ENCODE data around the gene ATXN1. TPM values are rescaled to one million over a fixed set of nuclear protein-coding genes. Genes with fewer than 3 reads are reported as not detected.

ATXN1 gene
- total RNA-seq, 4 donors from 2014 or later = 16.3 to 52.2 (median 25.7) TPM

- intact Hi-C loops (cut with DNase I; ENCODE audit: low total_unique reads) = no loop called here
- TF ChIP-seq POLR2A (IDR thresholded peaks at IDR 0.05) = no peak
- TF ChIP-seq, protein P1, sequence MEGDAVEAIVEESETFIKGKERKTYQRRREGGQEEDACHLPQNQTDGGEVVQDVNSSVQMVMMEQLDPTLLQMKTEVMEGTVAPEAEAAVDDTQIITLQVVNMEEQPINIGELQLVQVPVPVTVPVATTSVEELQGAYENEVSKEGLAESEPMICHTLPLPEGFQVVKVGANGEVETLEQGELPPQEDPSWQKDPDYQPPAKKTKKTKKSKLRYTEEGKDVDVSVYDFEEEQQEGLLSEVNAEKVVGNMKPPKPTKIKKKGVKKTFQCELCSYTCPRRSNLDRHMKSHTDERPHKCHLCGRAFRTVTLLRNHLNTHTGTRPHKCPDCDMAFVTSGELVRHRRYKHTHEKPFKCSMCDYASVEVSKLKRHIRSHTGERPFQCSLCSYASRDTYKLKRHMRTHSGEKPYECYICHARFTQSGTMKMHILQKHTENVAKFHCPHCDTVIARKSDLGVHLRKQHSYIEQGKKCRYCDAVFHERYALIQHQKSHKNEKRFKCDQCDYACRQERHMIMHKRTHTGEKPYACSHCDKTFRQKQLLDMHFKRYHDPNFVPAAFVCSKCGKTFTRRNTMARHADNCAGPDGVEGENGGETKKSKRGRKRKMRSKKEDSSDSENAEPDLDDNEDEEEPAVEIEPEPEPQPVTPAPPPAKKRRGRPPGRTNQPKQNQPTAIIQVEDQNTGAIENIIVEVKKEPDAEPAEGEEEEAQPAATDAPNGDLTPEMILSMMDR (IDR thresholded peaks at IDR 0.05) = no peak
- DNase-seq (ENCODE audit: low spot score in 2 of 2) = no peak
- WGBS, 2 donors = 66 to 67% methylated on average over 9 of the region's 9 CpGs
- no peak overlapping the region for H3K4me3 ChIP-seq (ENCODE audit: low read depth, poor library complexity, severe bottlenecking)
Measured at GRCh38 chr6:16355238-16355637, 406.0 kb downstream of the ATXN1 start.

GRCh38 chr6:16354692-16355091 lies 406.6 kb downstream of the ATXN1 start:
- no peak overlapping the region for H3K4me3 ChIP-seq (ENCODE audit: low read depth, poor library complexity, severe bottlenecking)
- no peak for DNase-seq (ENCODE audit: low spot score in 2 of 2)
- TF ChIP-seq POLR2A (IDR thresholded peaks at IDR 0.05) = no peak
- TF ChIP-seq, protein P1 (IDR thresholded peaks at IDR 0.05) = no peak
- intact Hi-C loops (cut with DNase I; ENCODE audit: low total_unique reads) = no loop called here
- WGBS, 2 donors = 96 to 100% methylated on average over 1 of the region's 1 CpG

GRCh38 chr6:16352821-16353438 lies 408.3 kb downstream of the ATXN1 start:
- intact Hi-C loops (cut with DNase I; ENCODE audit: low total_unique reads) = no loop called here
- TF ChIP-seq POLR2A (IDR thresholded peaks at IDR 0.05) = no peak
- TF ChIP-seq, protein P1 (IDR thresholded peaks at IDR 0.05) = no peak
- no peak overlapping the region for H3K4me3 ChIP-seq (ENCODE audit: low read depth, poor library complexity, severe bottlenecking)
- DNase-seq (ENCODE audit: low spot score in 2 of 2) = no peak
- 92 to 93% methylated on average over 19 of the region's 19 CpGs for WGBS, 2 donors

DNA sequence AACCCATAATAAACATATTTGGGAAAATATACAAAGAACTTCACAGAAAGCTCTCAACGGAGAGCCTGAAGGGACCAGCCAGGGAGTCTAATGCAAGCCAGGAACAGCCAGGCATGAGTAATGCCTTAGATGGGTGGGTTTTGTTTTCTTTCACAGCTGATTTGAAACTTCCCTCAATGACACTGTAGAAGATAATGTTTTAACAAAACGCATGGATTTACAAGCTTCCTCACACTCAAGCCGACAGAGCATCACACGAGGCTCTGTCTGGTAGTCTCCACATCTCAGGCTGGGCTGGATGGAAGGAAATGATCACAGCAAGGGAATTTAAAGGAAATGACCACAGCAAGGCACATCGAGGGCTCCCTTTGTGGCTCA lies 409.0 kb downstream of the ATXN1 start:
- intact Hi-C loops (cut with DNase I; ENCODE audit: low total_unique reads) = no loop called here
- no peak for DNase-seq (ENCODE audit: low spot score in 2 of 2)
- no peak overlapping the region for H3K4me3 ChIP-seq (ENCODE audit: low read depth, poor library complexity, severe bottlenecking)
- 45 to 49% methylated on average over 5 of the region's 5 CpGs for WGBS, 2 donors
- TF ChIP-seq, protein P1 (IDR thresholded peaks at IDR 0.05) = no peak
- TF ChIP-seq POLR2A (IDR thresholded peaks at IDR 0.05) = no peak

GRCh38 chr6:16349544-16349943 lies 411.7 kb downstream of the ATXN1 start:
- 58 to 70% methylated on average over 2 of the region's 2 CpGs for WGBS, 2 donors

More at GRCh38 chr6:16349544-16349943, 411.7 kb downstream of the ATXN1 start:
- no peak for DNase-seq (ENCODE audit: low spot score in 2 of 2)
- intact Hi-C loops (cut with DNase I; ENCODE audit: low total_unique reads) = no loop called here
- TF ChIP-seq, protein P1 (IDR thresholded peaks at IDR 0.05) = no peak
- no peak for TF ChIP-seq POLR2A (IDR thresholded peaks at IDR 0.05)
- H3K4me3 ChIP-seq (ENCODE audit: low read depth, poor library complexity, severe bottlenecking) = no peak overlapping the region

Data from lower leg skin (tissue), 4 donors.